ENCODE data around the gene GLIS1. TPM values are rescaled to one million over a fixed set of nuclear protein-coding genes. Genes with fewer than 3 reads are reported as not detected.

GLIS1 gene
- not detected for total RNA-seq (ENCODE audit: unreplicated experiment)
- long read RNA-seq, result 0 reads

DNA sequence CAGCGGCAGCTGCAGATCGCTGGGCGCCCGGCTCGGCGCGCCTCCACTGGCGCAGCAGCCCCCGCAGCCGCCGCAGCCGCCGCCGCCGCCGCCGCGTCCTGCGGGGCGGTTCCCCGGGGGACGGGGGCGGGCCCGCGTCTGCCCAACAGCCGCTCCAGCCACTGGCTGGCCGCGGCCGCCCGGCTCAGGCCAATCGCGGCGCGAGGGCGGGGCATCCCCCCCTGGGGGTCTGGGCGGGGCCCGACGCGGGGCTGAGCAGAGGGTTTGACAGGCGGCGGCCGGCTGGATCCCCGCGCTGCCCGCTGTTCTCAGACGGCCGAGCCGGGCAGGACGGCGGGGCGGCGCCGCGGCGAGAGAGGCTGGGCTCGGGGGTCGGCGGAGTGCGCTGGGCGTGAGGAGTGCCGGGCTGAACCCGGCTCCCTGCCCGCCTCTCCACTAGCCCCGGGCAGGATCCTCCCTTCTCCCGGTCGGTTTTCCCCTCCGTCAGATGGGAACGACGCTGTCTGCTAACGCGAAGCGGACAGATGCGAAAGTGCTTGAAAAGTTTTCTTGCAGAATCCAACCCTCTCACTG, at the start of gene GLIS1:
Gene GLIS1, minus strand, starts transcription at position 56 of the 573 bp plus-strand sequence. CDS start 1,100 bp downstream, outside the sequence.
- H3K27ac Mint-ChIP-seq (ENCODE audit: unreplicated experiment), result no peak within 1 kb of the TSS
- peak; percentile 91 for DNase-seq (ENCODE audit: low spot score)
- peak within 1 kb of the TSS; percentile 79 for H3K4me3 Mint-ChIP-seq (ENCODE audit: unreplicated experiment)
- no peaks in the 10 kb centered on the region for H3K9me3 Mint-ChIP-seq (ENCODE audit: unreplicated experiment)
- H3K27me3 Mint-ChIP-seq (ENCODE audit: unreplicated experiment), result peaks cover 7% of the 10 kb centered on the region
- TF ChIP-seq, protein P1, sequence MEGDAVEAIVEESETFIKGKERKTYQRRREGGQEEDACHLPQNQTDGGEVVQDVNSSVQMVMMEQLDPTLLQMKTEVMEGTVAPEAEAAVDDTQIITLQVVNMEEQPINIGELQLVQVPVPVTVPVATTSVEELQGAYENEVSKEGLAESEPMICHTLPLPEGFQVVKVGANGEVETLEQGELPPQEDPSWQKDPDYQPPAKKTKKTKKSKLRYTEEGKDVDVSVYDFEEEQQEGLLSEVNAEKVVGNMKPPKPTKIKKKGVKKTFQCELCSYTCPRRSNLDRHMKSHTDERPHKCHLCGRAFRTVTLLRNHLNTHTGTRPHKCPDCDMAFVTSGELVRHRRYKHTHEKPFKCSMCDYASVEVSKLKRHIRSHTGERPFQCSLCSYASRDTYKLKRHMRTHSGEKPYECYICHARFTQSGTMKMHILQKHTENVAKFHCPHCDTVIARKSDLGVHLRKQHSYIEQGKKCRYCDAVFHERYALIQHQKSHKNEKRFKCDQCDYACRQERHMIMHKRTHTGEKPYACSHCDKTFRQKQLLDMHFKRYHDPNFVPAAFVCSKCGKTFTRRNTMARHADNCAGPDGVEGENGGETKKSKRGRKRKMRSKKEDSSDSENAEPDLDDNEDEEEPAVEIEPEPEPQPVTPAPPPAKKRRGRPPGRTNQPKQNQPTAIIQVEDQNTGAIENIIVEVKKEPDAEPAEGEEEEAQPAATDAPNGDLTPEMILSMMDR (IDR thresholded peaks at IDR 0.05; ENCODE audit: unreplicated experiment), result no peak
- no peaks in the 10 kb centered on the region for H3K36me3 Mint-ChIP-seq (ENCODE audit: low read depth, unreplicated experiment)
- no peaks in the 10 kb centered on the region for H3K4me1 Mint-ChIP-seq (ENCODE audit: unreplicated experiment)

DNA sequence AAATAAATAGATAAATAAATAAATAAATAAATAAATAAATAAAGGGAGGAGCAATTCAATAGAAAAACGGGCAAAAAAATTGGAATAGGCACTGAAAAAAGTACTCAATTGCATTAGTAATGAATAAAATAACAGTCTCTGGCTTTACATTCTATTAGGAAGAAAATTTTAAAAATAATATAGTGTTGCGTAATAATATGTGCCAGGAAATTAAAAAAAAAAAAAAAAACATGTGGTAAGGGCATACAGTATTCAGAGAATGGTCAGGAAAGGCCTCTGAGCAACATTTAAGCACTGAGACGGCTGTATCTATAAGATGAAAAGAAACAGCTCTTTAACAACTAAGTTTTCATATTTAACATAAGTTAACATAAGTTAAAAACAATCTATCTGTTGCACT, 48.7 kb upstream of the GLIS1 start:
- peaks cover 1% of the 10 kb centered on the region for H3K27me3 Mint-ChIP-seq (ENCODE audit: unreplicated experiment)
- TF ChIP-seq, protein P1 (IDR thresholded peaks at IDR 0.05; ENCODE audit: unreplicated experiment), result no peak
- no peak for DNase-seq (ENCODE audit: low spot score)
- peaks cover 8% of the 10 kb centered on the region for H3K36me3 Mint-ChIP-seq (ENCODE audit: low read depth, unreplicated experiment)
- peaks cover 3% of the 10 kb centered on the region for H3K4me1 Mint-ChIP-seq (ENCODE audit: unreplicated experiment)
- H3K4me3 Mint-ChIP-seq (ENCODE audit: unreplicated experiment), result no peak overlapping the region
- no peaks in the 10 kb centered on the region for H3K9me3 Mint-ChIP-seq (ENCODE audit: unreplicated experiment)
- H3K27ac Mint-ChIP-seq (ENCODE audit: unreplicated experiment), result no peak overlapping the region

DNA sequence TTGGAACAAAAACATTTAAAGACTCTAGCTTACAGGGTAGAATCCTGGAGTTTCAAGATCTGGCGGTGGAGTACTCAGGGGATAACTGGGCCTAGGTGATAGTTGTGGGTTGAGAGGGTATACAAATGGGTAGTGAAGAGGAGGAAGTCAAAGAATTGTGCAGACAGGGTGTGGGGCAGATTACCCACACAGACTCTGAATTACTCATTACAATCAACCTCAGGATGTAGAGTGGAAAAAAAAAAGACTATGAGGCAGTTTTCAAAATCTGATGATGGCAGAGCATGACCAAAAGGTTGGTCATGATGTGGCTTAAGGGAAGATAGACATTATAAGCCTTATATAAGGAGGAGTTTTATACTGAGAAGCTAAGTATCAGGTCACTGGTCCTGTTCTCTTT, 44.1 kb upstream of the GLIS1 start:
- TF ChIP-seq, protein P1 (IDR thresholded peaks at IDR 0.05; ENCODE audit: unreplicated experiment), result no peak
- H3K36me3 Mint-ChIP-seq (ENCODE audit: low read depth, unreplicated experiment), result peaks cover 8% of the 10 kb centered on the region
- no peaks in the 10 kb centered on the region for H3K9me3 Mint-ChIP-seq (ENCODE audit: unreplicated experiment)
- H3K4me3 Mint-ChIP-seq (ENCODE audit: unreplicated experiment), result no peak overlapping the region
- peak overlapping the region; percentile 2 for H3K27ac Mint-ChIP-seq (ENCODE audit: unreplicated experiment)
- no peak for DNase-seq (ENCODE audit: low spot score)
- H3K27me3 Mint-ChIP-seq (ENCODE audit: unreplicated experiment), result peaks cover 3% of the 10 kb centered on the region
- H3K4me1 Mint-ChIP-seq (ENCODE audit: unreplicated experiment), result peaks cover 9% of the 10 kb centered on the region

DNA sequence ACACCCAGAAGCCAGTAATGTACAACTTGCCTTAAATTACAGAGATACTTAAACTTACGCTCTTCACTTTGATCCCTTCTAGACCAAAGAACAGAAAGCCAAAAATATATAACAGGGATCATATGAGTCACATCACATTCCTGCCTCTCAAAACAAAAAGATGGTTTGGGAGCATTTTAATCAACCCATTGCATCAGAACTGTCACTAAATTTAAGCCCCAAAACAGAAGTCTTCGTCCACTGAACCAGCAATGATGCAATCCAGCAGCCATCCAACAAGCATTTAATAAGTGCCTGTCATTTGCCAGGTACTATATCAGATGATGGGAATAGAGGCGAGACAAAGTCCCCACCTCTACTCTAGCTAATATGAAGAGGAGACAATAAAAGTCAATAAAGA, 42.7 kb upstream of the GLIS1 start:
- Mint-ChIP-seq H3K9me3 (ENCODE audit: unreplicated experiment) (no peaks in the 10 kb centered on the region), H3K4me3 (ENCODE audit: unreplicated experiment) (no peak overlapping the region), H3K27me3 (ENCODE audit: unreplicated experiment) (peaks cover 3% of the 10 kb centered on the region), H3K27ac (ENCODE audit: unreplicated experiment) (no peak overlapping the region), H3K36me3 (ENCODE audit: low read depth, unreplicated experiment) (peaks cover 8% of the 10 kb centered on the region), H3K4me1 (ENCODE audit: unreplicated experiment) (peaks cover 9% of the 10 kb centered on the region)
- TF ChIP-seq, protein P1 (IDR thresholded peaks at IDR 0.05; ENCODE audit: unreplicated experiment), result no peak
- no peak for DNase-seq (ENCODE audit: low spot score)

DNA sequence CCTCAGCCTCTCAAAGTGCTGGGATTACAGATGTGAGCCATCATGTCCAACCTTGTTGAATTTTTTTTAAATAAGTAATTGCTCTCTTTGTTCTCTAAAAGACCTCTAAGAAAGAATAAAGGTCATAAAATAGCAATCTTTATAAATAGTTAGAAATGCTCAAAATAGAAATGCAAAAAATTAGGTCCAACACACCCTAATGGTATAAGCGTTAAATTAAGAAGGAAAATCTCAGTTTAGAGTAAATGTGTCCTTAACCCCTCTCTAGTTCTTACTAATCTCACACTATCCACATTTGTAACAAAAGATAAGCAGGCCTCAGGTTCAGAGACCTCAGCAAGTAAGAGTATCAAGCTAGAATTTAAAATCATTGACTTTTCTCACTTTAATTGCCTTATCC, 38.3 kb upstream of the GLIS1 start:
- H3K9me3 Mint-ChIP-seq (ENCODE audit: unreplicated experiment), result no peaks in the 10 kb centered on the region
- DNase-seq (ENCODE audit: low spot score), result no peak
- H3K27ac Mint-ChIP-seq (ENCODE audit: unreplicated experiment), result no peak overlapping the region
- TF ChIP-seq, protein P1 (IDR thresholded peaks at IDR 0.05; ENCODE audit: unreplicated experiment), result no peak
- H3K4me3 Mint-ChIP-seq (ENCODE audit: unreplicated experiment), result no peak overlapping the region
- peaks cover 5% of the 10 kb centered on the region for H3K4me1 Mint-ChIP-seq (ENCODE audit: unreplicated experiment)
- H3K27me3 Mint-ChIP-seq (ENCODE audit: unreplicated experiment), result peaks cover 2% of the 10 kb centered on the region
- H3K36me3 Mint-ChIP-seq (ENCODE audit: low read depth, unreplicated experiment), result no peaks in the 10 kb centered on the region
